ENCODE data around the gene PFKFB4. TPM values are rescaled to one million over a fixed set of nuclear protein-coding genes. Genes with fewer than 3 reads are reported as not detected.

Gene PFKFB4
- total RNA-seq, 4 donors from 2014 or later: 2.3 to 4.9 (median 3.2) TPM

GRCh38 chr3:48507256-48508061 lies 49.1 kb downstream of the PFKFB4 start:
- TF ChIP-seq CTCF (IDR thresholded peaks at IDR 0.05) (peak in 4 of 6 experiments; percentile 50 to 70 (median 56)), POLR2A (IDR thresholded peaks at IDR 0.05) (no peak)
- DNase-seq: peak; percentile 71 to 76
- Histone ChIP-seq H3K4me1 (peaks cover 16 to 32% of the 10 kb centered on the region in 2 donors), H3K27me3 (no peaks in the 10 kb centered on the region), H3K36me3 (no peaks in the 10 kb centered on the region), H3K9me3 (no peaks in the 10 kb centered on the region), H3K4me3 (replicated peaks in 1 of 3) (no peak overlapping the region), H3K27ac (peak overlapping the region in 1 of 3 donors; percentile 4)
- WGBS, 2 donors: 42 to 43% methylated on average over 8 to 9 of the region's 10 CpGs
- intact Hi-C loops (cut with DNase I): no loop called here

GRCh38 chr3:48505968-48506504 lies 50.6 kb downstream of the PFKFB4 start:
- Histone ChIP-seq H3K27me3 (no peaks in the 10 kb centered on the region), H3K4me3 (replicated peaks in 1 of 3) (no peak overlapping the region), H3K4me1 (peaks cover 16 to 46% of the 10 kb centered on the region in 2 donors), H3K9me3 (no peaks in the 10 kb centered on the region), H3K36me3 (no peaks in the 10 kb centered on the region), H3K27ac (no peak overlapping the region)
- no peak for TF ChIP-seq POLR2A (IDR thresholded peaks at IDR 0.05)
- no peak for TF ChIP-seq CTCF (IDR thresholded peaks at IDR 0.05)
- no peak for DNase-seq
- intact Hi-C loops (cut with DNase I): no loop called here
- WGBS, 2 donors: 94 to 98% methylated on average over 6 of the region's 6 CpGs

- TF ChIP-seq POLR2A (IDR thresholded peaks at IDR 0.05): no peak
- no peak for TF ChIP-seq CTCF (IDR thresholded peaks at IDR 0.05)
- H3K4me1 ChIP-seq: peaks cover 16 to 48% of the 10 kb centered on the region in 2 donors
- no peaks in the 10 kb centered on the region for H3K36me3 ChIP-seq
- intact Hi-C loops (cut with DNase I): no loop called here
- H3K27ac ChIP-seq: peak overlapping the region in 1 of 3 donors; percentile 94
- 76% methylated on average over 2 of the region's 2 CpGs; no CpG with 5 or more reads in 1 of the 2 donors for WGBS, 2 donors
- H3K27me3 ChIP-seq: no peaks in the 10 kb centered on the region
- H3K9me3 ChIP-seq: no peaks in the 10 kb centered on the region
- DNase-seq: no peak
- no peak overlapping the region for H3K4me3 ChIP-seq (replicated peaks in 1 of 3)
These were observed 51.5 kb downstream of the PFKFB4 start for GRCh38 chr3:48505146-48505545.

- intact Hi-C loops (cut with DNase I): loop anchor here (5.0 kb wide), 1 partner anchor 37 kb away; a partner anchor contains a TSS
- H3K27ac ChIP-seq: peak within 1 kb of the TSS; percentile 93 to 95 (median 94)
- H3K36me3 ChIP-seq: no peaks in the 10 kb centered on the region
- H3K4me3 ChIP-seq (replicated peaks in 1 of 3): peak within 1 kb of the TSS; percentile 54 to 75 (median 54)
- H3K27me3 ChIP-seq: no peaks in the 10 kb centered on the region
- TF ChIP-seq CTCF (IDR thresholded peaks at IDR 0.05): no peak
- TF ChIP-seq POLR2A (IDR thresholded peaks at IDR 0.05): peak in 1 of 2 donors; percentile 63
- DNase-seq: peak; percentile 82
- WGBS, 2 donors: 3 to 4% methylated on average over 41 to 57 of the region's 66 CpGs
- H3K9me3 ChIP-seq: no peaks in the 10 kb centered on the region
- peaks cover 16 to 48% of the 10 kb centered on the region in 2 donors for H3K4me1 ChIP-seq
These were observed 52.3 kb downstream of the PFKFB4 start, which contains the start of gene SHISA5 for GRCh38 chr3:48504051-48504946. TSS of gene SHISA5 (minus strand) at chr3:48504174. CDS start at chr3:48504094, 80 bp downstream.
